SK-N-SH treated with all-trans-retinoic acid at 6 μM for 48 hours (cell line): ENCODE results near the gene ABCD2.
A peak's percentile ranks its signal among the peaks of the same experiment; 100 is the strongest.

Source experiments
- ATAC-seq: fragments of 200-7000 bp; cut with Tn5 transposase; 3 replicates; pipeline ENCODE4 v1.9.1; 2020; ENCODE audit warnings: mild to moderate bottlenecking, moderate library complexity
- ARNTL ChIP-seq: fragments of 450-650 bp; formaldehyde crosslinking; IDR thresholded peaks from 2 replicates; pipeline ENCODE4 v1.5.0; 2020; ENCODE audit warnings: low read depth, mild to moderate bottlenecking, moderate library complexity, borderline replicate concordance
- BACH2 ChIP-seq: fragments of 250-450 bp; sonication (Bioruptor Pico); IDR thresholded peaks from 2 replicates; pipeline ENCODE4 v1.9.0; 2021; ENCODE audit warnings: mild to moderate bottlenecking, borderline replicate concordance
- CREB5 ChIP-seq: fragments of 250-450 bp; sonication (Bioruptor Pico); IDR thresholded peaks from 2 replicates; pipeline ENCODE4 v1.5.1; 2020; ENCODE audit warnings: low read depth, mild to moderate bottlenecking, moderate library complexity
- CSDC2 ChIP-seq: fragments of 250-450 bp; sonication (Bioruptor Pico); IDR thresholded peaks from 2 replicates; pipeline ENCODE4 v1.5.0; 2020; ENCODE audit warnings: mild to moderate bottlenecking, moderate library complexity
- CSRNP3 ChIP-seq: fragments of 250-450 bp; sonication (Bioruptor Pico); IDR thresholded peaks from 2 replicates; pipeline ENCODE4 v1.5.1; 2021; ENCODE audit warnings: mild to moderate bottlenecking, moderate library complexity
- ESRRG ChIP-seq: fragments of 250-450 bp; sonication (Bioruptor Pico); IDR thresholded peaks from 2 replicates; pipeline ENCODE4 v1.6.1; 2021; ENCODE audit warnings: mild to moderate bottlenecking
- GLIS3 ChIP-seq: fragments of 250-450 bp; sonication (Bioruptor Pico); IDR thresholded peaks from 2 replicates; pipeline ENCODE4 v1.5.0; 2020; ENCODE audit warnings: mild to moderate bottlenecking, moderate library complexity
- ISL1 ChIP-seq: fragments of 250-450 bp; sonication (Bioruptor Pico); IDR thresholded peaks from 2 replicates; pipeline ENCODE4 v2.1.2; 2022; ENCODE audit warnings: mild to moderate bottlenecking, moderate library complexity
- OSR1 ChIP-seq: fragments of 250-450 bp; sonication (Bioruptor Pico); IDR thresholded peaks from 2 replicates; pipeline ENCODE4 v1.8.0; 2022; ENCODE audit warnings: moderate library complexity, mild to moderate bottlenecking, inconsistent platforms
- PATZ1 ChIP-seq: fragments of 250-450 bp; sonication (Bioruptor Pico); IDR thresholded peaks from 2 replicates; pipeline ENCODE4 v1.8.0; 2020; ENCODE audit warnings: mild to moderate bottlenecking, moderate library complexity, borderline replicate concordance
- POU6F1 ChIP-seq: fragments of 250-450 bp; sonication (Bioruptor Pico); IDR thresholded peaks from 2 replicates; pipeline ENCODE4 v1.8.0; 2021; ENCODE audit warnings: low read depth, mild to moderate bottlenecking, moderate library complexity, borderline replicate concordance
- PPARA ChIP-seq: fragments of 250-450 bp; sonication (Bioruptor Pico); IDR thresholded peaks from 2 replicates; pipeline ENCODE4 v1.5.0; 2020; ENCODE audit warnings: mild to moderate bottlenecking, borderline replicate concordance
- RARB ChIP-seq: fragments of 250-450 bp; sonication (Bioruptor Pico); IDR thresholded peaks from 2 replicates; pipeline ENCODE4 v1.8.0; 2021; ENCODE audit warnings: mild to moderate bottlenecking, moderate library complexity
- SNAI2 ChIP-seq: fragments of 250-450 bp; sonication (Bioruptor Pico); IDR thresholded peaks from 2 replicates; pipeline ENCODE4 v1.5.0; 2020; ENCODE audit warnings: mild to moderate bottlenecking, moderate library complexity
- TCF4 ChIP-seq: fragments of 250-450 bp; sonication (Bioruptor Pico); IDR thresholded peaks from 2 replicates; pipeline ENCODE4 v1.8.0; 2021; ENCODE audit warnings: mild to moderate bottlenecking, moderate library complexity, borderline replicate concordance
- TOX ChIP-seq: fragments of 250-450 bp; sonication (Bioruptor Pico); IDR thresholded peaks from 2 replicates; pipeline ENCODE4 v1.8.0; 2021; ENCODE audit warnings: mild to moderate bottlenecking, moderate library complexity, borderline replicate concordance
- TSHZ2 ChIP-seq: fragments of 250-450 bp; sonication (Bioruptor Pico); IDR thresholded peaks from 2 replicates; pipeline ENCODE4 v1.5.0; 2020; ENCODE audit warnings: mild to moderate bottlenecking, moderate library complexity
- ZC3H10 ChIP-seq: fragments of 250-450 bp; sonication (Bioruptor Pico); IDR thresholded peaks from 2 replicates; pipeline ENCODE4 v1.5.1; 2021; ENCODE audit warnings: mild to moderate bottlenecking, moderate library complexity
- ZFP3 ChIP-seq: fragments of 250-450 bp; sonication (Bioruptor Pico); IDR thresholded peaks from 2 replicates; pipeline ENCODE4 v1.5.0; 2020; ENCODE audit warnings: mild to moderate bottlenecking, moderate library complexity
- ZNF565 ChIP-seq: fragments of 450-650 bp; formaldehyde crosslinking; conservative IDR thresholded peaks from 2 replicates; pipeline ENCODE4 v1.5.0; 2020; ENCODE audit warnings: low read depth, mild to moderate bottlenecking, moderate library complexity
- ZNF70 ChIP-seq: fragments of 450-650 bp; formaldehyde crosslinking; IDR thresholded peaks from 2 replicates; pipeline ENCODE4 v1.5.0; 2020; ENCODE audit warnings: mild to moderate bottlenecking, moderate library complexity
- ZNF8 ChIP-seq: fragments of 450-650 bp; formaldehyde crosslinking; IDR thresholded peaks from 2 replicates; pipeline ENCODE4 v1.5.0; 2020; ENCODE audit warnings: mild to moderate bottlenecking, moderate library complexity

ABCD2 gene

GRCh38 chr12:39592295-39592694 is 27.3 kb downstream of the ABCD2 start:
- TF ChIP-seq ZFP3 (CRISPR knock-in tag) (no peak), ARNTL (CRISPR knock-in tag) (no peak), TCF4 (CRISPR knock-in tag) (no peak), OSR1 (CRISPR knock-in tag) (no peak), ZNF565 (no peak)
- TF ChIP-seq, all 23 proteins: peak for 0

GRCh38 chr12:39588348-39588747 is 31.3 kb downstream of the ABCD2 start:
- no peak for TF ChIP-seq RARB (CRISPR knock-in tag)
- no peak for TF ChIP-seq ZC3H10 (CRISPR knock-in tag)
- TF ChIP-seq CSRNP3 (CRISPR knock-in tag), result no peak
- no peak for ATAC-seq

More at GRCh38 chr12:39592295-39592694, 27.3 kb downstream of the ABCD2 start:
- no peak for ATAC-seq

GRCh38 chr12:39587225-39587624 is 32.4 kb downstream of the ABCD2 start:
- TF ChIP-seq ISL1 (CRISPR knock-in tag) (no peak), TSHZ2 (CRISPR knock-in tag) (no peak), TOX (no peak), ZNF565 (no peak), ZNF8 (CRISPR knock-in tag) (no peak), CSDC2 (CRISPR knock-in tag) (no peak), PPARA (CRISPR knock-in tag) (no peak), ZNF70 (CRISPR knock-in tag) (no peak), RARB (CRISPR knock-in tag) (no peak), ESRRG (CRISPR knock-in tag) (no peak), CREB5 (CRISPR knock-in tag) (no peak), CSRNP3 (CRISPR knock-in tag) (no peak), TCF4 (CRISPR knock-in tag) (no peak), ARNTL (CRISPR knock-in tag) (no peak), SNAI2 (CRISPR knock-in tag) (no peak), BACH2 (no peak), ZFP3 (CRISPR knock-in tag) (no peak), GLIS3 (CRISPR knock-in tag) (no peak), PATZ1 (CRISPR knock-in tag) (no peak), POU6F1 (CRISPR knock-in tag) (no peak)
- peak; percentile 47; the same call in 1 of the 3 replicates for ATAC-seq
